DOHH2 (cell line): Measurements from ENCODE around the gene AGK.

ENCODE experiments used
- H3F3A ChIP-seq: fragments of 200-600 bp; sonication (generic), shearing (Covaris generic); 2 replicates; pipeline ENCODE4 v1.6.0; 2016; ENCODE audit warnings: antibody characterized with exemption, mild to moderate bottlenecking; ENCODE audit not compliant: control insufficient read depth, insufficient read depth
- H3K27ac ChIP-seq: fragments of 200-600 bp; sonication (generic); 2 replicates; pipeline ENCODE4 v1.5.1; 2014; ENCODE audit warnings: low read depth, mild to moderate bottlenecking, low read length, moderate library complexity
- H3K27me3 ChIP-seq: fragments of 200-600 bp; sonication (generic); 2 replicates; pipeline ENCODE4 v1.6.1; 2014; ENCODE audit warnings: mild to moderate bottlenecking, low read length, mixed read lengths; ENCODE audit not compliant: control insufficient read depth
- H3K36me3 ChIP-seq: fragments of 200-600 bp; sonication (generic); 2 replicates; pipeline ENCODE4 v1.6.1; 2014; ENCODE audit warnings: mild to moderate bottlenecking, low read length, moderate library complexity, mixed read lengths; ENCODE audit not compliant: control insufficient read depth
- H3K4me1 ChIP-seq: fragments of 200-600 bp; sonication (generic); 2 replicates; pipeline ENCODE4 v1.6.1; 2014; ENCODE audit warnings: mild to moderate bottlenecking, low read length, mixed read lengths; ENCODE audit not compliant: control insufficient read depth
- H3K4me2 ChIP-seq: fragments of 200-600 bp; sonication (generic); 2 replicates; pipeline ENCODE4 v1.6.0; 2014; ENCODE audit warnings: mild to moderate bottlenecking, low read length, moderate library complexity
- H3K4me3 ChIP-seq: fragments of 200-600 bp; sonication (generic); 2 replicates; pipeline ENCODE4 v1.5.1; 2014; ENCODE audit warnings: mild to moderate bottlenecking, low read length, mixed read lengths
- H3K79me2 ChIP-seq: fragments of 200-600 bp; sonication (generic); 2 replicates; pipeline ENCODE4 v1.6.1; 2014; ENCODE audit warnings: mild to moderate bottlenecking, low read length, mixed read lengths; ENCODE audit not compliant: control insufficient read depth
- H3K9me2 ChIP-seq: fragments of 200-600 bp; sonication (generic); replicated peaks from 2 replicates; pipeline ENCODE4 v1.6.1; 2014; ENCODE audit warnings: mild to moderate bottlenecking, low read length, mixed read lengths; ENCODE audit not compliant: control insufficient read depth
- H3K9me3 ChIP-seq: fragments of 200-600 bp; sonication (generic); 2 replicates; pipeline ENCODE4 v1.6.1; 2014; ENCODE audit warnings: antibody characterized with exemption, low read length, mixed read lengths; ENCODE audit not compliant: control insufficient read depth, insufficient read depth
- H4K20me1 ChIP-seq: fragments of 200-600 bp; sonication (generic); 2 replicates; pipeline ENCODE4 v1.6.0; 2014; ENCODE audit warnings: low read depth, mild to moderate bottlenecking, antibody characterized with exemption, low read length, moderate library complexity; ENCODE audit not compliant: control insufficient read depth, insufficient read depth
- CTCF ChIP-seq: fragments of 200-600 bp; sonication (generic); IDR thresholded peaks from one replicate; pipeline ENCODE4 v1.5.1; 2014; ENCODE audit warnings: antibody characterized with exemption, mild to moderate bottlenecking, low read depth, low read length; ENCODE audit not compliant: poor library complexity, severe bottlenecking
- EZH2phosphoT487 ChIP-seq: fragments of 200-600 bp; sonication (generic); IDR thresholded peaks from 2 replicates; pipeline ENCODE4 v1.6.1; 2017; ENCODE audit warnings: borderline replicate concordance, mild to moderate bottlenecking, antibody characterized with exemption, low read length, moderate library complexity, mixed read lengths

Gene AGK

GRCh38 chr7:141652691-141653090 is 101.5 kb downstream of the AGK start:
- Histone ChIP-seq H3K4me2 (no peak overlapping the region), H3K79me2 (no peaks in the 10 kb centered on the region), H3K9me2 (no peaks in the 10 kb centered on the region), H4K20me1 (no peaks in the 10 kb centered on the region), H3K4me1 (no peaks in the 10 kb centered on the region), H3F3A (no peaks in the 10 kb centered on the region), H3K27me3 (no peaks in the 10 kb centered on the region), H3K9me3 (no peaks in the 10 kb centered on the region), H3K27ac (no peak overlapping the region), H3K36me3 (peaks cover 45% of the 10 kb centered on the region), H3K4me3 (no peak overlapping the region)
- TF ChIP-seq EZH2phosphoT487 (no peak), CTCF (no peak)

GRCh38 chr7:141654551-141654950 is 103.3 kb downstream of the AGK start:
- no peaks in the 10 kb centered on the region for H3K9me3 ChIP-seq
- H3K4me2 ChIP-seq, result no peak overlapping the region
- H3K9me2 ChIP-seq, result no peaks in the 10 kb centered on the region
- no peaks in the 10 kb centered on the region for H3F3A ChIP-seq
- H3K27me3 ChIP-seq, result no peaks in the 10 kb centered on the region
- no peak overlapping the region for H3K27ac ChIP-seq
- peaks cover 46% of the 10 kb centered on the region for H3K36me3 ChIP-seq
- TF ChIP-seq EZH2phosphoT487 (no peak), CTCF (peak; percentile 84)
- H3K4me1 ChIP-seq, result no peaks in the 10 kb centered on the region
- no peaks in the 10 kb centered on the region for H3K79me2 ChIP-seq
- no peak overlapping the region for H3K4me3 ChIP-seq
- H4K20me1 ChIP-seq, result no peaks in the 10 kb centered on the region

GRCh38 chr7:141659501-141659900 is 108.3 kb downstream of the AGK start:
- Histone ChIP-seq H3K9me3 (no peaks in the 10 kb centered on the region), H3K27ac (no peak overlapping the region), H3K79me2 (no peaks in the 10 kb centered on the region), H3F3A (no peaks in the 10 kb centered on the region), H3K4me3 (no peak overlapping the region), H3K4me1 (peaks cover 6% of the 10 kb centered on the region), H4K20me1 (no peaks in the 10 kb centered on the region), H3K9me2 (no peaks in the 10 kb centered on the region), H3K27me3 (no peaks in the 10 kb centered on the region), H3K36me3 (peaks cover 19% of the 10 kb centered on the region), H3K4me2 (no peak overlapping the region)
- TF ChIP-seq CTCF (no peak), EZH2phosphoT487 (no peak)

GRCh38 chr7:141660259-141660658 is 109.0 kb downstream of the AGK start:
- no peak overlapping the region for H3K4me3 ChIP-seq
- peaks cover 6% of the 10 kb centered on the region for H3K4me1 ChIP-seq
- no peak for TF ChIP-seq CTCF
- TF ChIP-seq EZH2phosphoT487, result no peak

More at GRCh38 chr7:141660259-141660658, 109.0 kb downstream of the AGK start:
- Histone ChIP-seq H3K9me2 (no peaks in the 10 kb centered on the region), H3F3A (no peaks in the 10 kb centered on the region), H3K79me2 (no peaks in the 10 kb centered on the region), H4K20me1 (no peaks in the 10 kb centered on the region), H3K4me2 (no peak overlapping the region), H3K27ac (no peak overlapping the region), H3K9me3 (no peaks in the 10 kb centered on the region), H3K36me3 (peaks cover 13% of the 10 kb centered on the region), H3K27me3 (no peaks in the 10 kb centered on the region)
